GM19372 (cell line): ENCODE measurements around the gene ORMDL1.
A peak's percentile ranks its signal among the peaks of the same experiment; 100 is the strongest.

Experiments used
- ATAC-seq: cut with Tn5 transposase; IDR thresholded peaks from one replicate; pipeline ENCODE4 v1.9.1; 2021; ENCODE audit warnings: mild to moderate bottlenecking, low read depth, moderate library complexity; ENCODE audit not compliant: unreplicated experiment

Gene ORMDL1, protein sequence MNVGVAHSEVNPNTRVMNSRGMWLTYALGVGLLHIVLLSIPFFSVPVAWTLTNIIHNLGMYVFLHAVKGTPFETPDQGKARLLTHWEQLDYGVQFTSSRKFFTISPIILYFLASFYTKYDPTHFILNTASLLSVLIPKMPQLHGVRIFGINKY

GRCh38 chr2:189783927-189784867, at the start of gene ORMDL1, which contains the start of gene PMS1:
ORMDL1 (minus strand) TSS chr2:189784339; CDS start chr2:189782595, 1,744 bp downstream.
PMS1 (plus strand) TSS chr2:189784450; CDS start chr2:189791810, 7,360 bp downstream.
- peak; percentile 90 for ATAC-seq

- ATAC-seq, result no peak
These were observed 46.4 kb upstream of the ORMDL1 start for GRCh38 chr2:189830510-189830909.

GRCh38 chr2:189829102-189829833, 45.1 kb upstream of the ORMDL1 start:
- ATAC-seq, result no peak

GRCh38 chr2:189826039-189826438, 41.9 kb upstream of the ORMDL1 start:
- no peak for ATAC-seq

DNA sequence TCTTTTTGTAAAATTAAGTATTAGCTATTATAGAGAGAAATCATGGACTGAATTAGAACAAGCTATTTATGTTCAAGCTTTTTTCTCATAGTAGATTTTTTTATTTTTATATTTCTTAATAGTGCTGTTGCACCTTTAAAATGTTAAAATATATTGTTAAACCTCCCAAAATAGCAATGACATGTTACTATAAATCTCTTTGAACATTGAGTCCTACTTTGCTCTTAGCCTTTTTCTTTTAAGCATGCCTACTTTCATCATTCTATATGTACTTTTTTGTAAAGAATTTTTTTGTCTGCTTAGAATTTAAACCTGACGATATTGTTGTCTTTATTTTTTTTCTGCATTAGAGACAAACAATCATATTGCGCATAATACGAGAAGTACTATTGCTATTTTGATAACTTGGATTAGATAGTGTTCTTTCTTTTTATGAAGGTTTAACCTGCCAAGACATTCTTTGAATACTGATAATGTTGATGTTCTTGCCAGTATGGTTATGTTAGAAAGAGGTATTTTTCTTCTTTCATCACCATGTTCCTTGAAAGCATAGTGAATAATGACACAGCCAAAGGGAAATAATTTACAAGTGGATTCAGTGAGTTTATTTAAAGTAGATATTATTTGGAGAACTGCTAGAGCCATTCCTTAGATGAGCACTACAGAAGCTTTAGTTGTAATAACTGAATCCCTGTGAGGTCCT, 40.7 kb upstream of the ORMDL1 start:
- ATAC-seq, result no peak

- no peak for ATAC-seq
These were observed 38.0 kb upstream of the ORMDL1 start for GRCh38 chr2:189821953-189822748.

GRCh38 chr2:189819297-189819704, 35.2 kb upstream of the ORMDL1 start:
- ATAC-seq, result no peak

- ATAC-seq, result no peak
These were observed 34.3 kb upstream of the ORMDL1 start for GRCh38 chr2:189818249-189819038.

GRCh38 chr2:189803431-189803830, 19.3 kb upstream of the ORMDL1 start:
- no peak for ATAC-seq

- no peak for ATAC-seq
These were observed 18.3 kb upstream of the ORMDL1 start for GRCh38 chr2:189802396-189802912.

GRCh38 chr2:189799531-189799930, 15.4 kb upstream of the ORMDL1 start:
- no peak for ATAC-seq

DNA sequence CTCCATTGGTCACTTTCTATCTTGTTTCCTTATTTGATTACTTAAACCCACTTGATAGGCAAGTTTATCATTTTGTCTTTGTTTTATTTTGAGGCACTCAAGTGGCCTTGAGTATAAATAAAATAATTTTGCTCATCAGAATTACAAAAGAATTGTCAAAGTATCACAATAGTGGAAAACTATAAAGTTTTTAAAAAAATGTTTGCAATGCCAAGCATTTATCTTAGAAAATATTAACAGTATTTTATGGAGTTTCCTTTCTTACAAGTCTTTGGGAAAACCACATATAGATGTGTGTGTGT, 14.8 kb upstream of the ORMDL1 start:
- ATAC-seq, result no peak

GRCh38 chr2:189798312-189799029, 14.3 kb upstream of the ORMDL1 start:
- ATAC-seq, result peak; percentile 78

DNA sequence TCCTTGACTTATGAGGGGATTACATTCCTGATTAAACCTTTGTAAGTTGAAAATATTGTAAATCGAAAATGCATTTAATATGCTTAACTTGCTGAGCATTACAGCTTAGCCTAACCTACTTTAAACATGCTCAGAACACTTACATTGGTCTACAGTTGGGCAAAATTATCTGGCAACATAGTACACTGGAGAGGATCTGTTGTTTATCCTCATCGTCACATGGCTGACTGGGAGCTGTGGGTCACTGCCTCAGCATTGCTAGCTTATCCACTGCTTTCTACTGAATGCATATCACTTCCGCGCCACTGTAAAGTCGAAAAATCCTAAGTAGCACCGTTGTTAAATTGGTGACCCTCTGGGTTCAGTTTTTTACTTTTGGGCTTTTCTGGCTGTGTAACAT, 13.8 kb upstream of the ORMDL1 start:
- ATAC-seq, result no peak

- ATAC-seq, result no peak
These were observed 10.2 kb upstream of the ORMDL1 start for GRCh38 chr2:189794310-189794709.

- ATAC-seq, result no peak
These were observed 7.4 kb upstream of the ORMDL1 start for GRCh38 chr2:189791338-189792042.

- ATAC-seq, result peak; percentile 7
These were observed 650 bp downstream of the ORMDL1 start for GRCh38 chr2:189783451-189783926.
